ENCODE results near the gene MAMLD1.

DNA sequence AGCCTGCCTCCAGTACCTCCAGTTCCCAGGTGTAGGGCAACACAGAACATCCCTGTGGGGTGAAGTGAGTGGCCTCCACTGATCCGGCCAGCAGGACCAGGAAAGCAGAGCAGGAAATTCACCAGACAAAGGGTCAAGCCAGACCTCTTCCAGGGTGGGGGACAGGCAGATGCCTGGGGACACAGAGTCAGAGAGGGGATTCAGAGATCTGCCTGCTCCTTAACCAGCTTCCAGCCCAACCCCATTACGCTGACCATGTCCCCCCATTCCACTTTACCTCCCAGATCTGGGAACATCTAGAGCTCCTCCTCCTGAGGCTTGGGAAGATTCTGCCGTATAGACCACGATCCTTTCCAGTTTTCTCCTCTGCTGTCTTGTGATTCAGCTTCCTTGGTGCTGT is 132.4 kb downstream of the MAMLD1 start:
- TF ChIP-seq, protein P1, sequence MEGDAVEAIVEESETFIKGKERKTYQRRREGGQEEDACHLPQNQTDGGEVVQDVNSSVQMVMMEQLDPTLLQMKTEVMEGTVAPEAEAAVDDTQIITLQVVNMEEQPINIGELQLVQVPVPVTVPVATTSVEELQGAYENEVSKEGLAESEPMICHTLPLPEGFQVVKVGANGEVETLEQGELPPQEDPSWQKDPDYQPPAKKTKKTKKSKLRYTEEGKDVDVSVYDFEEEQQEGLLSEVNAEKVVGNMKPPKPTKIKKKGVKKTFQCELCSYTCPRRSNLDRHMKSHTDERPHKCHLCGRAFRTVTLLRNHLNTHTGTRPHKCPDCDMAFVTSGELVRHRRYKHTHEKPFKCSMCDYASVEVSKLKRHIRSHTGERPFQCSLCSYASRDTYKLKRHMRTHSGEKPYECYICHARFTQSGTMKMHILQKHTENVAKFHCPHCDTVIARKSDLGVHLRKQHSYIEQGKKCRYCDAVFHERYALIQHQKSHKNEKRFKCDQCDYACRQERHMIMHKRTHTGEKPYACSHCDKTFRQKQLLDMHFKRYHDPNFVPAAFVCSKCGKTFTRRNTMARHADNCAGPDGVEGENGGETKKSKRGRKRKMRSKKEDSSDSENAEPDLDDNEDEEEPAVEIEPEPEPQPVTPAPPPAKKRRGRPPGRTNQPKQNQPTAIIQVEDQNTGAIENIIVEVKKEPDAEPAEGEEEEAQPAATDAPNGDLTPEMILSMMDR (IDR thresholded peaks at IDR 0.05; ENCODE audit: low read depth, low read length, poor library complexity, severe bottlenecking) = no peak
- TF ChIP-seq EZH2phosphoT487 (IDR thresholded peaks at IDR 0.05; ENCODE audit: borderline replicate concordance, low read length) = no peak
